OCI-LY3 (cell line): Measurements from ENCODE around the gene MAPK12.

ENCODE experiments used
- EZH2phosphoT487 ChIP-seq: fragments of 200-600 bp; shearing (Covaris generic); IDR thresholded peaks from 2 replicates; pipeline ENCODE4 v1.6.1; 2018; ENCODE audit warnings: antibody characterized with exemption, mixed run types, low read depth
- TF ChIP-seq, protein P1 (sequence below): fragments of 200-600, 300-600 bp; sonication (generic); IDR thresholded peaks from 2 replicates; pipeline ENCODE4 v1.5.1; 2014; ENCODE audit warnings: antibody characterized with exemption, low read length, low read depth

- TF ChIP-seq, protein P1, sequence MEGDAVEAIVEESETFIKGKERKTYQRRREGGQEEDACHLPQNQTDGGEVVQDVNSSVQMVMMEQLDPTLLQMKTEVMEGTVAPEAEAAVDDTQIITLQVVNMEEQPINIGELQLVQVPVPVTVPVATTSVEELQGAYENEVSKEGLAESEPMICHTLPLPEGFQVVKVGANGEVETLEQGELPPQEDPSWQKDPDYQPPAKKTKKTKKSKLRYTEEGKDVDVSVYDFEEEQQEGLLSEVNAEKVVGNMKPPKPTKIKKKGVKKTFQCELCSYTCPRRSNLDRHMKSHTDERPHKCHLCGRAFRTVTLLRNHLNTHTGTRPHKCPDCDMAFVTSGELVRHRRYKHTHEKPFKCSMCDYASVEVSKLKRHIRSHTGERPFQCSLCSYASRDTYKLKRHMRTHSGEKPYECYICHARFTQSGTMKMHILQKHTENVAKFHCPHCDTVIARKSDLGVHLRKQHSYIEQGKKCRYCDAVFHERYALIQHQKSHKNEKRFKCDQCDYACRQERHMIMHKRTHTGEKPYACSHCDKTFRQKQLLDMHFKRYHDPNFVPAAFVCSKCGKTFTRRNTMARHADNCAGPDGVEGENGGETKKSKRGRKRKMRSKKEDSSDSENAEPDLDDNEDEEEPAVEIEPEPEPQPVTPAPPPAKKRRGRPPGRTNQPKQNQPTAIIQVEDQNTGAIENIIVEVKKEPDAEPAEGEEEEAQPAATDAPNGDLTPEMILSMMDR, result no peak
- no peak for TF ChIP-seq EZH2phosphoT487
Measured at GRCh38 chr22:50244420-50245213, 16.9 kb downstream of the MAPK12 start, which contains the start of gene TUBGCP6.
